ENCODE results near the gene SNX9.

SNX9 gene

DNA sequence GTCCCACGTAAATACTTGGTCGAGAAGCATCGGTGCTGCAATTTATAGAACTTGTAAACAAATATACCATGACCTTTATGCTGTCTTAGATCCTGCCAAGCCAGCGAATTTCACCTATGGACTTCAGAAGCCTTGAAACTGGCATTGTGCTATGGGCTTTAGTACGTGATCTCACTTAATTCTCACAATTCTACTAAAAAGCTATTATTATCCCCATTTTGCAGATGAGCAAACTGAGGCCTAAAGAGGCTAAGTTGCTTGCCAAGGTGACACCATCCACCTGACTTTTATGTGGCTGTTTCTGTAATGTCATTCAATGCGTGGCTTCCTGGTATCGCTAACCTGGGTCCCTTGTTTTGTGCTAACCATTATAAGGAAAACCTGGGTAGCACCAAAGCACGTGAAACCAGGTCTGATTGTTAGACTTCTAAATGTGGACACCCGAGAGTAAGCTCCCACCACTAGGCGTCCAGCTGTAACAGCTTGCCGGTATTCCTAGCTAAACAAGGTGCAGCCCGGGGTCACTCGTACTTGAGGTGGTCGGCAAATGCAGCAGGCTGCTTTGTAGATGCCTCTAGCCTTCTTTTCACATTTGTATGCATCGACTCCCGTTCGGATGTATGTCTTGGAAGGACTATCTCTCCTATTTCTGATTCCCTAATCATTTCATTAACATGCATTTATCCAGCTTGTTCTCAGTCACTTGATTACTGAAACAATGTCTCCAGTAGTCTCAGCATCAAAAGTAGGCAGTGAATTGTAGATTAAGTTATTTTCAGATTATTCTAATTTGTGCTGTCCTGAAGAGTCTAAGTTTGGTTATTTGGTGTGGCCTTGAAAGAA is 159.7 kb downstream of the SNX9 start:
- no peak for FAIRE-seq

DNA sequence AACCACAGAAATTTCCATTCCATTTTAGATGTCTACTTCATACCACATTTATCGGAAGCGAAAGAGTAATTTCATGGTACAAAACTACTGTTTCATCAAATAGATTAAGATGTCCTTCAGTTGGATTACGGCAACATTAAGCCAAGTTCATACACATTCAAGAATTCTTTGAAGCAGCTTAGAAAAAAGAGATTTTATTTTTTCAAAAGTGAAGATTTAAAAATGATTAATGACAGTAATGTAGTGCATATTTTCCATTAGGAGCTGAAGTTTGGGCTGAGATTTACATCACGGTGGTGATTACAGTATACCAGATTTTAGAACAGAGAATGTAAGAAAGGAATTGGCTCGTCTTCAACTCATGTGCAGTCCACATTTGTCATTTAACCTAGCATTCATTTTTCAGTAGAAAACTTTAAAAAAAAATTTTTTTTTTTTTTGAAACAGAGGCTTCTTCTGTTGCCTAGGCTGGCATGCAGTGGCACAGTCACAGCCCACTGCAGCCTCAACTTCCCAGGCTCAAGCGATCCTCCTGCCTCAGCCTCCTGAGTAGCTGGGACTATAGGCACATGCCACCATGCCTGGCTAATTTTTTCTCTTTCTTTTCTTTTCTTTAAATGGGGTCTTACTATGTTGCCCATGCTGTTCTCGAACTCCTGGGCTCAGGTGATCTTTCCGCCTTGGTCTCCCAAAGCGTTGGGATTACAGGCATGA is 160.5 kb downstream of the SNX9 start:
- FAIRE-seq, result no peak

GRCh38 chr6:157984128-157984527 is 161.1 kb downstream of the SNX9 start:
- no peak for FAIRE-seq

DNA sequence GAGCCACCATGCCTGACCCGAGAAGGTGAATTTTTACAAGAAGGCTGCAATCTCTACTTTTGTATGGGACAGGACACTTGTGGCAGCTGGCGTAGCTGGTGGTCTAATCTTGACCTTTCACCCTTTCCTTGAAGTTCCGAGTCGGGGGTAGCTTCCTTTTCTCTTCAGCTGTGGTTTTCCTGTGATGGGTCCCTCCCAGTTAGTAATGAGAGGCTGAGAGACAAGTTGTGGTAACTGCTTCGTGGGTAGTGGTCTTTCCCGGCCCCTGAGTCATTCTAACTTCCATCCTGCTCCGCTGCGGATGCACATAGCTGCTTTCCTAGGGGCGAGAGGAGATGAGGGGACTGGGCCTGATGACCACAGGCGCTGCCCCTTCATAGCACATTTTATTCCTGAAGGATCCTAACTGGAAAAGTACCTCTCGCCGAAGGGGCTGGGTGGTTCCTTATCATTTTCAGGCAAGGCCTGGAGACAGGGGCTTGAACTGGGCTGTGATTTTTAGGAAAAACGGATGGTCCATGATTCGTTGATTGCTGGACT is 161.7 kb downstream of the SNX9 start:
- no peak for FAIRE-seq

GRCh38 chr6:157985378-157986155 is 162.5 kb downstream of the SNX9 start:
- no peak for FAIRE-seq

DNA sequence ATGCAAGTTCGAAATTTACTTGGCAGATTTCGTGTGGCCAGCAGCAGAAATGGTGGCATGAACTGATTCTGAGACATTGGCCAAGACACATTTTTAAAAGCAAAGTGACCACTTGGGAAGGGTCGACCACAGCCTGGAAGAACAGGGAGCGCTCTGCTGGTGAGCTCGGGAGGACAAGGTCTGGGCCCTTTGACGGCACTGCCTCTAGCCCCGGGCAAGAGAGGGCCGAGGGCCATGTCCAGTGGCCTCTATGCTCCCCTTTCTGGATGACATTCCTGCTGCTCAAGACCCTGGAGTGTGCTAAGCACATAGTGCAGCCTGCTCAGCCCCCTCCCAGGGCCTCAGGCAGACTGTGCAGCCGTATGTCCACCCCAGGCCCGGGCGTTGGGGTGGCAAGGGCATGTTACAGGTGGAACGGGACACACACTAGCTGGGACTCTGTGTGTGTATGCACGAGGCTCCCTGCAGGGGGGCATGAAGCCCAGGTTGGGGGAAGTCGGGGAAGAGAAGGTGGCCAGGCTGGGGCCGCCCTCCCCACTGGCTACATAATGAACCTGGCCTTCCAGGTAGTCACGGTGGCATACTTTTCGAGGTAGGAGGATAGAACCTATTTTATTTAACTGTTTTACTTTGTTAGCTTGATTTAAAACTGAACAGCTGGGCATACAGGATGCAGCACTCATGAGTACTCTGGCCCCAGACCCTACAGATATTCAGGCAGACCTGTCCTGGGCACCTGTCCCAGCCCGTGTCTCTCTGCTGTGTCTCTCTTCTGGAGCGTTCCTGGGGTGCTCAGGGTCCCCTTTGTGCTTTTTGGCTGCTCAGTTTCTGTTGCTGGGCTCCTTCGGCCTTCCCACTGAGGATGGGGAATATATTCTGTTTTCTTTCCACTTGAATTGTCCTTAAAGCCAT is 165.0 kb downstream of the SNX9 start:
- no peak for FAIRE-seq

GRCh38 chr6:157988700-157989063 is 165.6 kb downstream of the SNX9 start:
- FAIRE-seq, result no peak

GRCh38 chr6:157989541-157990289 is 166.7 kb downstream of the SNX9 start:
- FAIRE-seq, result no peak

DNA sequence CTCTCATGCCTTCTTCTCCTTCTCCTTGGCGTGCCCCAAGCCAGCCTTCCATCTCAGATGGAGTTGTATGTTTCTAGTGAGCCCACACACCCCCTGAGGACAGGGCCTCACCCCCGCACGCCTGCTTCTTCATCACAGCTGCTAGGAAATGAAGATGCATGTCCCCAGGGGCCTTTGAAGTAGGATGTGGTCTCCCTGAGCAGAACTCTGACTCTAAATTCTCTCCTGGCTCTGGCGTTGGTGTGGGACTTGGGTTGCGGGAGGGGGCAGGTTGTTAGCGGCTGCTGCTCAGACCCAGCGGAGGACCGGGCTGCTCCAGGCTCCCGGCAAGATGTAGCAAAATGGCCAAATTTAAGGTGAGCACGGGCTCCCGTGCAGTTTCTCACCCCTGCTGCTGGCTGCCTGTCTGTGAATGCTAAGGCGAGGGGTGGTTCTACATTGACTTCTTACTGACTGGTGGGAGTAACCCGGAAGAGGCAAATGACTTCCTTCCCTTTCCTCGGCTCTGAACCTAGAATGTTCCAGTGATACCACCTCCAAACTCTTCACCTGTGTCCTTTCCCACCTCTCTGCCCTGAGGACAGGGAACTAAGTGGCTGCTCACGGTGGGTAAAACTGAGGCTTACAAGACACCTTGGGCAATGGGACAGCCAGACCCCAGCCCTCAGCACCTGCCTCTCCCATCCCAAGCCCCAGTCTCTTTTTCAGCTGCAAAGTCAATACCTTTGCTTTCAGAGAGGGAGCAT is 167.4 kb downstream of the SNX9 start:
- FAIRE-seq, result no peak

DNA sequence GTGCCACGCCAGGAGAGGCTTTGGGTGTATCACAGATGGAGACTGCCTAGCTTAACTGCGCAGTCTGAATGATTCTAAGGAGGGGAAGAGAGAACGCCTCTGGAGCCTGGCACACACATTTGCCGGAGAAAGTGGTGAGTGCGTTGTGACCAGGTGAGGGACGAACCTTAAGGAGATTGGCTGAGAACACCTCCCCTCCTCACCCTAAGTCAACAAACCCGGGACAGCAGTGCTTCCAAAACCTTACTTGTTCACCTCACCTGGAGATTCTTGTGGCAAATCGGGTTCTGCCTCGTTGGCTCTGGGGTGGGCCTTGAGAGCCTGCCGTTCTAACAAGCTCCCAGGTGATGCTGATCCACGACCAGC is 168.0 kb downstream of the SNX9 start:
- no peak for FAIRE-seq

GRCh38 chr6:157993076-157993475 is 170.0 kb downstream of the SNX9 start:
- no peak for FAIRE-seq

DNA sequence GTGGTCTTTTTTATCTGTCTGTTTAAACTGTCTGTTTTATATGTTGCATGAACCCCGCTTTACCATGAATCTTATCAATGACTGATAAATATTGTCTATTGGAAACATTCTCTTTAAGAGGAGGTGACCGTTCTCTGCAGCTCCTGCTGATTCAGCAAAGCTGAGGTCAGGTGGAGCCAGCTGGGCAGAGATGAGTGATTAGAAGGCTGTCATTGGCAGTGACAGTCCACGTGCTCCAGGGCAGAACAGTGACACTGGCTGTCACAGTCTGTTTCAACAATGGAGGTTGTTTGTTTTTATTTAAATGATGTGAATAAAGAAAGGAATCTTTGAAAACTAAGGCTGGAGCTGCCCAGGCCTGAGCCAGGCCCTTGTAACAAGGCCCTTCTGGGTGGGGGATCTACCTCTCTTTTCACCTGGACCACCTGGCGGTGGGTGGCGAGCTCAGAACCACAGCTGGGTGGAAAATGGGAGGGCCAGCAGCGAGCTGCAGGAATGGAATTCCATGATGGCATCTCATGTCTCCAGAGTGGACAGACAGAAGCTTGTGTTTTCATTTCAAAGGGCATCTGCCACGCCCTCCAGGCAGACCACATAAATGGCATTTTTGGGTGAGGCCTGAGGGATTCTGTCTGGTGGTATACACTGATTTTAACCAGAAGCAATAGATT is 171.2 kb downstream of the SNX9 start:
- FAIRE-seq, result no peak
